Measurements from ENCODE around the gene RFNG.

RFNG gene

GRCh38 chr17:82059272-82060000 lies 7.8 kb upstream of the RFNG start:
- DNase-seq = no peak

DNA sequence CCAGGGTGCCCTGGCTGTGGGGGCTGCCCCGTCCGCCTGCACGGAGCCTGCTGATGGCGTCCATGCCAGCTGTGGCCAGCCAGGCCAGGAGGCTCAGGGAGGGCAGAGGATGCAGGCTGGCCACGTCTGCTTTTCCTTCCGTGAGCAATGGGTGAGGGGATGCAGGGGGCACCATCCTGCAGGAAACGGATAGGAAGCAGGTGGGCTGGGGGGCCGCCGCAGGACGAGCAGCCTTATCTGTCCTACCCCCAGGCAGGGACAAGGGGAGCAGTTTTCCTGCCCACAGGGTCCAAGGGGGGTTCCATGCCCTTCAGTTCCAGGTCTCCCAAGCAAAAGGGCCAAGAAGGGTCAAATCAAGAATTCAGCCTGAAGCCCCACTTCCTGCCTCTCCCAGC lies 7.2 kb upstream of the RFNG start:
- no peak for DNase-seq

- no peak for DNase-seq
These were observed 6.7 kb upstream of the RFNG start for GRCh38 chr17:82058230-82058854.

DNA sequence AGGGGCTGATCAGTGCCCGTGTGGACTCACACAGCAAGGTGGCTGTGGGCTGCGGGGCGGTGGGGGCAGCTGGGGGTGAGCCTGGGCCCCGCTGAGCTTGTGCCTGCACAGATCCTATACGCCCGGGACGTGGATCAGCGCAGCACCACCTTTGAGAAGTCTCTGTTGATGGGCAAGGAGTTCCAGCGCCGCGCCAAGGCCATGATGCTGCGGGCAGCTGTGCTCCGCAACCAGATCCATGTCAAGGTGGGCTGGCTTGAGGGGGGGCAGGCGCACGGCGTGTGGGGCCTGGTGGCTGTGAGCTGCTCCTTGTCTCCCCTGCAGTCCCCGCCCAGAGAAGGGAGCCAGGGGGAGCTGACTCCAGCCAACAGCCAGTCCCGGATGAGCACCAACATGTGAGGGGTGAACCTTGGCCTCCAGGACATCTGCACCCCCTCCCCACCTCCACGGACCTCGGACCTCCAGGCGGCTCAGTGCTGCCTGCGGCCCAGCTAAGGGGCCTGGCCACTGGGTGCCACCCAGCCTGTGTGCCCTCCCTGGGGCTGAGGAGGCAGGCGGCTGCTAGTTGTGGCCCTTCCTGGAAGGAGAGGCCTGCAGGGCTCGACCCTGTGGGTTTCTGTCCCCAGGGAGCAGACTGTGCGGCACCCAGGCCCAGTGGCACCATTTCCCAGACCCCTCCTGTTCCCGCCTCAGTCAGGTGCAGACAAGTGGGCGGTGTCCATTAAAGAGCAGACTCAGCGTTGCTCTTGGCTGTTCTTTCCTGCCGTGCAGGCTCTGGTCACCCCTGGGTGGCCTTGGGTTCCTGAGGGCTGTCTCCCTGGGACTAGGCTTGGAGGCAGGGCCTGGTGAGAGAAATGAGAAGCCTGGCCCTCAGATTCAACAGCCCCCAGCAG lies 5.4 kb upstream of the RFNG start:
- DNase-seq = no peak

GRCh38 chr17:82055965-82056728 lies 4.5 kb upstream of the RFNG start:
- no peak for DNase-seq

GRCh38 chr17:82055023-82055964 lies 3.7 kb upstream of the RFNG start:
- no peak for DNase-seq

DNA sequence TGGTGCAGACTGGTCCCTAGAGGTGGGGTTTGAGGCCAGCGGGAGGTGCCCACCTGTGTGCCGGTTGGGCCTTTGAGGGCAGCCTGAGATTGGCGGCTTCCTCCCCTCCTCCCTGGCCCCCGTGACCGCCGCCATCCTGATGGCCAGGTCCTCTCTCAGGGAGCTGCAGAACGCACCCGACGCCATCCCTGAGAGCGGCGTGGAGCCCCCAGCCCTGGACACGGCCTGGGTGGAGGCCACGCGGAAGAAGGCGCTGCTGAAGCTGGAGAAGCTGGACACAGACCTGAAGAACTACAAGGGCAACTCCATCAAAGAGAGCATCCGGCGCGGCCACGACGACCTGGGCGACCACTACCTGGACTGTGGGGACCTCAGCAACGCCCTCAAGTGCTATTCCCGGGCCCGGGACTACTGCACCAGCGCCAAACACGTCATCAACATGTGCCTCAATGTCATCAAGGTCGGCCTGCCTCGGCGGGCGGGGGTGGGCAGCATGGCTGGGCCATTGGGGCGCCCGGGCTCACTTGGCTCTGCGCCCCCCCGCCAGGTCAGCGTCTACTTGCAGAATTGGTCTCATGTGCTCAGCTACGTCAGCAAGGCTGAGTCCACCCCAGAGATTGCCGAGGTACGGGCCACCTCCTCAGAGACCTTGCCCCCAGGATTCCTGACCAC lies 2.9 kb upstream of the RFNG start:
- DNase-seq = no peak

DNA sequence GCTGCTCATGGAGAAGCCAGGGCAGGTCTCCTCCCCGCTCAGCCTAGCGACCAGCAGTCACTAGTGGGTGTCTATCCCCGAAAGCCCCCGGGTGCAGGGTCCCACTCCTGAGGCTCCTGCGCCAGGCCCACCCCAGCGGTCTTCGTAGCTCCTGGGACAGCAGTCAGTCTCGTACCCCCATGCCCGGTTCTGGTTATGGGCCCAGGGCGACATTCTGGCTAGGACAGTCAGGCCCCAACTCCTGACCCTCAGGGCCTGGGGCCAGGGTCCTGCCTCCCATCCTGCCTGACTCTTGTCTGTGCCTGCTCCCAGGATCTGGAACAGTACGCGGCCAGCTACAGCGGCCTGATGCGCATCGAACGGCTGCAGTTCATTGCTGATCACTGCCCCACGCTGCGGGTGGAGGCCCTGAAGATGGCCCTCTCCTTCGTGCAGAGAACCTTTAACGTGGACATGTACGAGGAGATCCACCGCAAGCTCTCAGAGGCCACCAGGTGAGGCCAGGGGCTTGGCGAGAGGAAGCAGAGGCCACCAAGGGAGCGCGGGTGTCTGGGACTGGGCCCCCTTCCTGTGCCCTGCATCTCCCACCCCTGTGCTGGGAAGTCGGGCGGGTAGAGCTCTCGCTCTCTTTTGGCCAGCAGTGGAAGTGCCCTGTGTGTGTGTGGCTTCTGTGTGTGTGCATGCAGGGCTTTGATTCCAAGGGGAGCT lies 2.1 kb upstream of the RFNG start:
- no peak for DNase-seq

- no peak for DNase-seq
These were observed 1.5 kb upstream of the RFNG start for GRCh38 chr17:82053130-82053529.

DNA sequence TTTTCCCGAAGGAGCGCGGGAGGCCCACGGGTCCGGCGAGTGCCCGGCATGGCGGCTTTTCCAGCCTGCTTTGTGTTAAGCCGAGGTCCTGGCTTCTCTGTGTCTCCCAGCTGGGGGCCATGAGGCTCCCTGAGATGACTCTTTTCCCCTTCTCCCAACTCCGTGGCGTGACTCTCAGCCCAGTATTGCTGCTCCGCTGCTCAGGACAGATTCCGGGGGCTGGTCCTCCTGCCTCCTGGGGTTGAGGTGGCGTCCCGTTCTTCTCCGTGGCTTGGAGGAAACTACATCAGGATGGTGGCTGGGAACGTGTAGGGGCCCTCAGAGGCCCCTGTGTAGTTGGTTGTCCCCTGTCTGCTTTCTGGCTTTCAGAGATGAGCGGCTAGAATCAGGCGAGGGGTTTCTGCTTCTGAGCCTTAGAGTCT lies 1.0 kb upstream of the RFNG start:
- no peak for DNase-seq

DNA sequence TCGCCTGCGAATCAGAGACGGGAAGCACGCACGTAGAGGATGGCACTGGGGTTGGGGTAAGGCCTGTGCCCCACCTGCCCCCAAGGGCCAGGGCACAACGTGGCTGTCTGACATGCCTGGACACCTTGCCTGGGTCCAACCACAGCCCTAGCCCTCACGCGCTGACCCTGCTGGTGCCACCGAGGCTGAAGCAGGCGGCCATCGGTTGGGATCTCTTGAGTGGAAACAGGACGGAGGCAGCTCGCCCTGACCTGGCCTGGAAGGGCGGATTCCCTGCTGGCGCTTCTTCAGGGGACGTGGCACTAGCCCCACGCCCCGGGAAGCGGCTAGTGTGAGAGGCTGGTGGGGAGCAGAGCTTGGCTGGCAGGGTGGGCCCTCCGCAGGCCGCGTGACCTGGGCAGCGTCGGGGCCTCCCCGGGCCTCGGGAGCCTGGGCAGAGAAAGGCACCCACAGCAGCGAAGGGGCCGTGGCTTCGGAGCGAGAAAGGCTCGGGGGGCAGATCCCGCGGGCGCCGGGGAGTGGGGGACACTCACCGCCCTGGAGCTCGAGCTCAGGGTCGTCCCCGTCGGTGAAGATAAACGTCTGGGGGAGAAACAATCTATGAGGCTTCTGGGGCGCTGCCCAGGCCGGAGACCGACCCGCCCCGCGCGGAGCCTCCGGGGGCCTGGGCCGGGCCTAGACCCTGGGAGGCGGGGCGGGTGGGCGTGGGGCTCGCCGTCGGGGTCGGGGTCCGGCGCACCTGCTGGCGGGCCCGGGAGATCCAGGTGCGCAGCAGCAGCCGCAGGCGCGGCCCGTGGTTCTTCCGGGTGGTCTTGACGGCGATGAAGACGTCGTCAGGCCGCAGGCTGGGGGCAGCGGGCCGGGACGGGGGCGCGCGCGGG lies 610 bp downstream of the RFNG start:
- no peak for DNase-seq

DNA sequence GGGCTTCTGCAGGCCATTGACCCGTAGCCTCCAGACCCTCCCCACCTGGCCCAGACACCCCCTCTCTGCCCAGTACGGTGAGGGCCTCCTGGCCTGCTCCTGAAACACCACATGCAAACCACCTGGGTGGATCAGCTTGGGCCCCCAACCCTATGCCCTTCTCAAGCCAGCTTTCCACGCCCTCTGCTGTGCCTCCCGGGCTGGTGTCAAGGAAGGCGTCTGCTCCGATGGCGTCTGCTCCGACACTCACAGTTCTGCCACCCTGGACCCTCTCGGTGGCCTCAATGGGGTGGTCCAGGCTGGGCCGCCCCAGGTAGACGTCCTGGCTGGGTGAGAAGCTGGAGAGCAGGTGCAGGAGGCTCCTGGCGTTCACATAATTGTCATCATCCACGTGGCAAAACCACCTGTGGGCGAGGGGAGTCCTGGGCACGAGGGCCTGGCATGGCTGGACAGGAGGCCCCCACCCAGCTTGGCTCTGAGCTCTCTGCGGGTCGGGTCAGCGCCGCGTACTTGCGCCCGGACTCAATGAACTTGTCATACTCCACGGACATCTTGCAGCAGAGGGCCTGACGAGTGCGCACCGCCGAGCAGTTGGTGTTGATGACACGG lies 1.4 kb downstream of the RFNG start:
- no peak for DNase-seq

DNA sequence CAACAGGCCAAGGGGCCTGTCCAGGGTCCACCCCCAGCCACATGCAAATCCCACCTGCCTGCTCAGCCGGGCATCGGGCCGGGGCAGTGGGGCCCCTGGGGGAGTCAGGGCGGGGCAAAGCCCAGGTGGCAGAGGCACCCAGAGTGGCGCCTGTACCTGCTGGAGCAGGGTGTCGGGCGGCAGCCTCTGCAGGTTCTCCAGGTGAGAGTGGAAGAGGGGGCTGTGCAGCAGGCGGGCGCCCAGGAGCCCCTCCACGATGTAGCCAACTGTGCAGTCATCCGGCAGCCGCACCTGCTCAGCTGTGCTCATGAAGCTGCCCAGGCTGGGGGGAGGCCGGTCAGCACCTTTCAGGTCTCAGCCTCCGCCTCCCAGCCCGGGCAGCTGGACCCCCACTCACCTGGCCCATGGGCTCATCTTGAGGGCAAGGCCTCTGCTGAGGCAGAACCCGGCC lies 2.1 kb downstream of the RFNG start:
- DNase-seq = no peak

DNA sequence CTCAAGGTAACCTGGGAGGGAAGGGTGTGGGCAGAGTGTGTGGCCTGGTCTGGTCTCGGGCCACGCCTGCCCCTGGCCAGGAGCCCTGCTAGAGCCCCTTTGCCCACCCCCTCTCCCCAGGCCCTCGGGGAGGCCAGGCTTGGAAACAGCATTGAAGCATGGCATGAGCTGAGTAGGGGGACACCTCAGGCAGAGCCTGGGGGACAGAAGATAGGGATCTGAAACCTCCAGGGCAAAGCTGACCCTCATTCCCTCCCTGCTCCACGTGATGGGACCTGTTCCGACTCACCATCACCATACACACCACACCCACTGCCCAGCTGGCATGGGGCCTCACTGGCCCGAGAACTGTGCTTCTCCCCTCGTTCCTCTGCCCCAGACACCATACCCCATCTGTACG lies 2.5 kb downstream of the RFNG start:
- DNase-seq = no peak

- DNase-seq = no peak
These were observed 3.0 kb downstream of the RFNG start for GRCh38 chr17:82048571-82048971.

GRCh38 chr17:82047914-82048570 lies 3.6 kb downstream of the RFNG start:
- DNase-seq = no peak

DNA sequence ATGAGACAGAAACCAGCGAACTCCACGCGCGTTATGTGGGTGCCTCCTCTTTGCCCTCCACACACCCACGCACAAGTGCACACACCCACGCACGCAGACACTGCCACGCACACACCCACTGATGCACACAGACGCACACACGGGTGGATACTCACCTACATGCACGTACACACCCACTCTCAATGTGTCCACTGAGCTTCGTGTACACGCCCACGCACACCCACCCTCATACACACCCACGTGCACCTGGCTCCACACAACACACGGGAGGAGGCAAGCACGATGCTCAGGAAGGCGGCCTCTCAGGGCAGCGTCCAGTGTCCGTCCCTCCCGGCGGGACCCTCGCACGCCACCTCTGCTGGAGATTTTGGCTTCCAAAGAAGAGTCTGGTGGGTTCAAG lies 4.2 kb downstream of the RFNG start:
- peak in 1 of 56 donors; percentile 32 for DNase-seq

All from nucleus accumbens (tissue), 56 donors.